Endothelial cell of umbilical vein (primary cell): Measurements from ENCODE around the gene CBX5. TPM values are rescaled to one million over a fixed set of nuclear protein-coding genes. Genes with fewer than 3 reads are reported as not detected.

Experiments used
- BruUV-seq: library from RNA; stranded (reverse); fragments of 400-500 nt; replicated peaks from 2 replicates; lab custom pipeline; 2021; lab: Mats Ljungman, UMichigan
- CTCF ChIA-PET: fragments of 300-600, 350-600 bp; sonication (Branson Sonifier 250); formaldehyde crosslinking; loops from one replicate; lab custom pipeline; 2021; ENCODE audit warnings: antibody characterized with exemption, inconsistent platforms; lab: Charles Lee
- POLR2A ChIA-PET: fragments of 300-600, 350-600 bp; sonication (Branson Sonifier 250); formaldehyde crosslinking; loops from one replicate; lab custom pipeline; 2021; ENCODE audit warnings: antibody characterized with exemption, inconsistent platforms; lab: Charles Lee
- DNase-seq: peaks from one replicate; pipeline ENCODE4 v3.0.0-alpha.2; 2011; ENCODE audit warnings: low read depth, low spot score
- FAIRE-seq: peaks from 2 replicates; lab custom pipeline; 2011; peaks lifted over from hg19 to GRCh38; lab: Jason Lieb, UNC
- H2AFZ ChIP-seq: 2 replicates; pipeline ENCODE4 v1.6.0; 2012; ENCODE audit warnings: low read depth, low read length, control low read depth, inconsistent platforms
- H3K27ac ChIP-seq: 2 replicates; pipeline ENCODE4 v1.5.1; 2011; ENCODE audit warnings: low read depth, mild to moderate bottlenecking, control low read depth, low read length, moderate library complexity; ENCODE audit not compliant: insufficient read depth
- H3K27me3 ChIP-seq, 2 experiments: 2 replicates each; pipeline versions ENCODE4 v1.6.0 to v1.6.1; 2011; ENCODE audit warnings: low read length in 2 of 2, mixed read lengths in 1 of 2; ENCODE audit not compliant: control insufficient read depth in 2 of 2, insufficient read depth in 2 of 2
- H3K36me3 ChIP-seq, 2 experiments: 2 replicates in 1 of 2; 3 replicates in 1 of 2; pipeline ENCODE4 v1.5.1; 2011; ENCODE audit warnings: low read length in 2 of 2, mild to moderate bottlenecking in 1 of 2, moderate library complexity in 1 of 2; ENCODE audit not compliant: control insufficient read depth in 2 of 2, insufficient read depth in 2 of 2; ENCODE audit errors: extremely low read depth in 1 of 2
- H3K4me1 ChIP-seq: 3 replicates; pipeline ENCODE4 v1.5.1; 2011; ENCODE audit warnings: mild to moderate bottlenecking, low read length; ENCODE audit not compliant: control insufficient read depth, insufficient read depth; ENCODE audit errors: extremely low read depth
- H3K4me2 ChIP-seq: 2 replicates; pipeline ENCODE4 v1.6.1; 2011; ENCODE audit warnings: low read length, control low read depth, mixed read lengths; ENCODE audit not compliant: insufficient read depth
- H3K4me3 ChIP-seq, 3 experiments: fragments of 200-600 bp in 1 of 3; sonication (generic), shearing (Covaris generic) in 1 of 3; replicated peaks in 1 of 3; 2 replicates each; pipeline ENCODE4 v1.5.1; 2011 to 2016; ENCODE audit warnings: control low read depth in 3 of 3, low read length in 3 of 3, mild to moderate bottlenecking in 2 of 3, inconsistent platforms in 1 of 3, low read depth in 1 of 3, moderate library complexity in 1 of 3; ENCODE audit not compliant: insufficient read depth in 1 of 3
- H3K79me2 ChIP-seq: 2 replicates; pipeline ENCODE4 v1.6.0; 2012; ENCODE audit warnings: low read length, inconsistent platforms; ENCODE audit not compliant: control insufficient read depth, insufficient read depth
- H3K9ac ChIP-seq: replicated peaks from 2 replicates; pipeline ENCODE3; 2011; ENCODE audit warnings: low read length, control low read depth; ENCODE audit not compliant: insufficient read depth; ENCODE audit errors: extremely low read depth
- H3K9me1 ChIP-seq: replicated peaks from 3 replicates; pipeline ENCODE4 v1.6.0; 2011; ENCODE audit warnings: mild to moderate bottlenecking, low read length; ENCODE audit not compliant: control insufficient read depth, insufficient read depth; ENCODE audit errors: extremely low read depth
- H3K9me3 ChIP-seq: replicated peaks from 2 replicates; pipeline ENCODE4 v1.5.1; 2012; ENCODE audit warnings: low read length, inconsistent platforms; ENCODE audit not compliant: control insufficient read depth, insufficient read depth
- H4K20me1 ChIP-seq: replicated peaks from 2 replicates; pipeline ENCODE3; 2011; ENCODE audit warnings: mild to moderate bottlenecking, low read length; ENCODE audit not compliant: control insufficient read depth, insufficient read depth; ENCODE audit errors: extremely low read depth
- FOS ChIP-seq: IDR thresholded peaks from 2 replicates; pipeline ENCODE4 v1.6.1; 2011; ENCODE audit warnings: mild to moderate bottlenecking, low read length, moderate library complexity, borderline replicate concordance; ENCODE audit not compliant: insufficient read depth
- GATA2 ChIP-seq: IDR thresholded peaks from 2 replicates; pipeline ENCODE4 v1.7.0; 2011; ENCODE audit warnings: low read depth, mild to moderate bottlenecking, moderate library complexity, mixed read lengths, low read length; ENCODE audit not compliant: insufficient read length, insufficient read depth
- JUN ChIP-seq: IDR thresholded peaks from 2 replicates; pipeline ENCODE4 v1.6.1; 2011; ENCODE audit warnings: borderline replicate concordance, low read depth; ENCODE audit not compliant: insufficient read length, insufficient read depth
- MAX ChIP-seq: IDR thresholded peaks from 2 replicates; pipeline ENCODE4 v1.6.1; 2011; ENCODE audit not compliant: insufficient read depth, insufficient read length
- MYC ChIP-seq: IDR thresholded peaks from one replicate; pipeline ENCODE4 v1.6.1; 2011; ENCODE audit warnings: mild to moderate bottlenecking, low read depth, low read length
- POLR2A ChIP-seq: IDR thresholded peaks from 2 replicates; pipeline ENCODE4 v1.6.1; 2012; ENCODE audit warnings: low read depth, mild to moderate bottlenecking, control low read depth, low read length
- POLR2AphosphoS5 ChIP-seq: IDR thresholded peaks from 2 replicates; pipeline ENCODE4 v1.6.1; 2012; ENCODE audit warnings: low read depth, mild to moderate bottlenecking, control low read depth, low read length, moderate library complexity; ENCODE audit not compliant: insufficient read depth
- dilution Hi-C: fragments of 300-500 bp; cut with MboI; formaldehyde crosslinking; loops from one replicate; pipeline ENCODE4 v1.15.0; 2019; ENCODE audit warnings: low sequenced_read_pairs; ENCODE audit not compliant: extremely low pct_ligation_motif_present
- intact Hi-C: fragments of 100-400 bp; cut with micrococcal nuclease; formaldehyde crosslinking; loops from one replicate; pipeline ENCODE4 v1.10.0; 2022
- polyA plus RNA-seq, 4 experiments: library from polyadenylated mRNA; depleted of rRNA in 3 of 4; stranded (reverse) in 3 of 4; unstranded in 1 of 4; fragments of >200 nt; gene quantifications; 2 replicates each; pipeline versions ENCODE4 v1.2.1 to v1.2.3, GENCODE V29; 2011 to 2012; ENCODE audit warnings: missing spikeins in 1 of 4
- total RNA-seq: library from RNA; stranded (reverse); gene quantifications from 2 replicates; pipeline ENCODE4 v1.2.3, GENCODE V29; 2021
- TF ChIP-seq, protein P1 (sequence below), 2 donors: IDR thresholded peaks; 1 replicate in 1 of 2; 2 replicates in 1 of 2; pipeline ENCODE4 v1.5.1; 2011; ENCODE audit warnings: low read length in 2 of 2, mild to moderate bottlenecking in 2 of 2, moderate library complexity in 2 of 2, control low read depth in 1 of 2, inconsistent platforms in 1 of 2, low read depth in 1 of 2; ENCODE audit not compliant: insufficient read depth in 1 of 2; ENCODE audit errors: extremely low read depth in 1 of 2

The CBX5 gene
- total and polyA plus RNA-seq, 2 donors (not counting 3 experiments of a cell fraction or from before 2014, with no cell fraction given) = 22.8 to 111 TPM

- intact Hi-C loops = loop anchor here (1.0 kb wide), 4 partner anchors 28 to 117 kb away; no protein-coding TSS in a partner anchor
These were observed 28.1 kb downstream of the CBX5 start for GRCh38 chr12:54251667-54252284.

More at GRCh38 chr12:54251667-54252284, 28.1 kb downstream of the CBX5 start:
- Histone ChIP-seq H3K27me3 (no peaks in the 10 kb centered on the region), H3K79me2 (peaks cover 25% of the 10 kb centered on the region), H3K4me3 (no peak overlapping the region), H2AFZ (no peak overlapping the region), H3K9ac (no peak overlapping the region), H3K36me3 (peaks cover 4 to 7% of the 10 kb centered on the region in 2 experiments), H3K27ac (no peak overlapping the region), H4K20me1 (no peaks in the 10 kb centered on the region), H3K4me2 (no peak overlapping the region), H3K9me3 (no peaks in the 10 kb centered on the region), H3K4me1 (no peaks in the 10 kb centered on the region), H3K9me1 (no peaks in the 10 kb centered on the region)
- FAIRE-seq (no peak), DNase-seq (peak; percentile 67)
- CTCF ChIA-PET = interaction anchor here (0.6 to 3.1 kb wide), 50 partner anchors 9 to 495 kb away, joined by 3 to 41 read pairs (median 5); partner anchors contain the start of genes CBX5, COPZ1, HNRNPA1 and NFE2
- dilution Hi-C loops = no loop called here
- TF ChIP-seq MAX (no peak), FOS (no peak), MYC (no peak), POLR2A (no peak), POLR2AphosphoS5 (no peak), GATA2 (no peak), JUN (no peak)
- TF ChIP-seq, protein P1, sequence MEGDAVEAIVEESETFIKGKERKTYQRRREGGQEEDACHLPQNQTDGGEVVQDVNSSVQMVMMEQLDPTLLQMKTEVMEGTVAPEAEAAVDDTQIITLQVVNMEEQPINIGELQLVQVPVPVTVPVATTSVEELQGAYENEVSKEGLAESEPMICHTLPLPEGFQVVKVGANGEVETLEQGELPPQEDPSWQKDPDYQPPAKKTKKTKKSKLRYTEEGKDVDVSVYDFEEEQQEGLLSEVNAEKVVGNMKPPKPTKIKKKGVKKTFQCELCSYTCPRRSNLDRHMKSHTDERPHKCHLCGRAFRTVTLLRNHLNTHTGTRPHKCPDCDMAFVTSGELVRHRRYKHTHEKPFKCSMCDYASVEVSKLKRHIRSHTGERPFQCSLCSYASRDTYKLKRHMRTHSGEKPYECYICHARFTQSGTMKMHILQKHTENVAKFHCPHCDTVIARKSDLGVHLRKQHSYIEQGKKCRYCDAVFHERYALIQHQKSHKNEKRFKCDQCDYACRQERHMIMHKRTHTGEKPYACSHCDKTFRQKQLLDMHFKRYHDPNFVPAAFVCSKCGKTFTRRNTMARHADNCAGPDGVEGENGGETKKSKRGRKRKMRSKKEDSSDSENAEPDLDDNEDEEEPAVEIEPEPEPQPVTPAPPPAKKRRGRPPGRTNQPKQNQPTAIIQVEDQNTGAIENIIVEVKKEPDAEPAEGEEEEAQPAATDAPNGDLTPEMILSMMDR (IDR thresholded peaks at IDR 0.05; ENCODE audit: extremely low read depth in 1 of 2, insufficient read depth in 1 of 2, low read depth in 1 of 2, low read length in 2 of 2) = peak; percentile 43 to 46
- no TSS peak for BruUV-seq
- POLR2A ChIA-PET = interaction anchor here (0.8 to 1.8 kb wide), 3 partner anchors 28 to 35 kb away, joined by 3 to 15 read pairs (median 6); partner anchors contain the start of genes CBX5 and HNRNPA1
